Ovary (tissue), 9 donors: ENCODE measurements around the gene ZP3. TPM values are rescaled to one million over a fixed set of nuclear protein-coding genes. Genes with fewer than 3 reads are reported as not detected.
"Not testable (repeated sequence)": the region's sequence is repeated elsewhere in the genome, so short reads cannot be mapped to it uniquely, and the experiment has no call there.

Experiments
- DNase-seq, 5 donors: peaks; one replicate each; pipeline ENCODE4 v3.0.0-alpha.2; 2019 to 2020
- H3K27ac ChIP-seq, 2 donors: fragments of 200-600 bp; one replicate each; pipeline versions ENCODE4 v1.5.1 to v1.8.0; 2019 to 2022
- H3K27me3 ChIP-seq: fragments of 200-600 bp; one replicate; pipeline ENCODE4 v1.8.0; 2022
- H3K36me3 ChIP-seq: fragments of 200-600 bp; sonication (generic); one replicate; pipeline ENCODE4 v1.5.1; 2019
- H3K4me1 ChIP-seq: one replicate; pipeline ENCODE4 v1.8.1; 2013; ENCODE audit warnings: mild to moderate bottlenecking, moderate library complexity; ENCODE audit not compliant: insufficient read depth
- H3K4me3 ChIP-seq: fragments of 200-600 bp; sonication (generic); one replicate; pipeline ENCODE4 v1.5.1; 2017
- H3K9me3 ChIP-seq, 2 donors: fragments of 200-600 bp in 1 of 2; sonication (generic) in 1 of 2; one replicate each; pipeline versions ENCODE4 v1.5.1 to v1.8.1; 2013 to 2019; ENCODE audit warnings: mild to moderate bottlenecking in 1 of 2, moderate library complexity in 1 of 2
- WGBS, 3 donors: extraction: QIAGEN DNeasy Blood & Tissue Kit in 1 of 3; methylation state at CpG; one replicate each; pipeline versions ENCODE4 v1.1.5 to v1.1.7; 2013 to 2017; 5-methylcytosine and 5-hydroxymethylcytosine counted together
- intact Hi-C, 4 donors: fragments of 100-400 bp; cut with DNase I; formaldehyde crosslinking; loops; one replicate each; pipeline versions ENCODE4 v1.11.0 to v1.15.1; 2022 to 2023
- polyA plus RNA-seq, 2 donors: library from polyadenylated mRNA; stranded (reverse); fragments of 200-250 nt in 1 of 2; fragments of 350-450 nt in 1 of 2; fragmentation: Illumina TruSeq in 1 of 2; extraction: RNeasy Lipid Tissue Mini Kit (QIAGEN cat#74804) in 1 of 2; gene quantifications; one replicate each; pipeline ENCODE4 v1.2.3, GENCODE V29; 2013 to 2014
- total RNA-seq, 7 donors: library from RNA; depleted of rRNA in 2 of 7; stranded (reverse); fragments of >200 nt in 2 of 7; fragmentation: NEBNext Ultra II Directional in 3 of 7; extraction: Animal tissue kit (Norgen Biotek cat#: 25700) in 3 of 7; gene quantifications; one replicate each; pipeline versions ENCODE4 v1.1.0 to v1.2.4, GENCODE V29; 2016 to 2023
- donor health status: DM: no; HTN: no; CAD: no; lungs with moderate emphysema.
- donor health status: DM: no; HTN: no; CAD: no.
- donor health status: Bipolar disorder and iron deficiency.
- donor health status: DM: yes; HTN: yes; CAD: no.
- donor health status: DM: no; HTN: no; CAD: no.
- donor health status: DM: yes; HTN: yes; CAD: no.

ZP3 gene
- total and polyA plus RNA-seq, 9 donors = 0.73 to 22.0 (median 5.3) TPM

DNA sequence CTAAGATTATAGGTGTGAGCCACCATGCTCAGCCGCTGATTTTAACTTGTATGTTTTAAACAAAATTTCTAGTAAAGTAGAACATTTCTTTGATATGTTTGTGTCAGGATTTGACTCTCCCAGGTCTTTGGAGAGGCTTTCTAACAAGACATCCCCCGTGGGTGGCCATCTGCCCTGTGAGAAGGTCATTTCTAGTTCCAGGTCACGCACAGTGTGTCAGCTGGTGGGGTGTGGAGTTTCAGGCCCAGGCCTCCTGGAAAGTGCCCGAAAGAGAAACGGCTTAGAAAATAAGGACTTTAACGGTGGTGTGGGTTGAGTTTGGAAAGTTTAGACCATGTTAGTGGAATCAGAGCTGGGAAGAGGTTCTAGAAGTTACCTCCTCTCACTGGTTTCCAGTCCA, 48.3 kb downstream of the ZP3 start:
- H3K27ac ChIP-seq, DNase-seq, H3K27me3 ChIP-seq, H3K9me3 ChIP-seq, intact Hi-C loops, H3K4me1 ChIP-seq, H3K4me3 ChIP-seq, H3K36me3 ChIP-seq: not testable (repeated sequence)
- WGBS, 3 donors = 90 to 100% (median 95%) methylated on average over 2 to 4 of the region's 6 CpGs

- H3K27ac ChIP-seq, DNase-seq, H3K9me3 ChIP-seq, H3K4me1 ChIP-seq, H3K27me3 ChIP-seq, H3K36me3 ChIP-seq, H3K4me3 ChIP-seq, intact Hi-C loops: not testable (repeated sequence)
- 94 to 100% methylated on average over 1 to 4 of the region's 11 CpGs; no CpG with 5 or more reads in 1 of the 3 donors for WGBS, 3 donors
Measured at GRCh38 chr7:76476280-76476679, 51.5 kb downstream of the ZP3 start.

DNA sequence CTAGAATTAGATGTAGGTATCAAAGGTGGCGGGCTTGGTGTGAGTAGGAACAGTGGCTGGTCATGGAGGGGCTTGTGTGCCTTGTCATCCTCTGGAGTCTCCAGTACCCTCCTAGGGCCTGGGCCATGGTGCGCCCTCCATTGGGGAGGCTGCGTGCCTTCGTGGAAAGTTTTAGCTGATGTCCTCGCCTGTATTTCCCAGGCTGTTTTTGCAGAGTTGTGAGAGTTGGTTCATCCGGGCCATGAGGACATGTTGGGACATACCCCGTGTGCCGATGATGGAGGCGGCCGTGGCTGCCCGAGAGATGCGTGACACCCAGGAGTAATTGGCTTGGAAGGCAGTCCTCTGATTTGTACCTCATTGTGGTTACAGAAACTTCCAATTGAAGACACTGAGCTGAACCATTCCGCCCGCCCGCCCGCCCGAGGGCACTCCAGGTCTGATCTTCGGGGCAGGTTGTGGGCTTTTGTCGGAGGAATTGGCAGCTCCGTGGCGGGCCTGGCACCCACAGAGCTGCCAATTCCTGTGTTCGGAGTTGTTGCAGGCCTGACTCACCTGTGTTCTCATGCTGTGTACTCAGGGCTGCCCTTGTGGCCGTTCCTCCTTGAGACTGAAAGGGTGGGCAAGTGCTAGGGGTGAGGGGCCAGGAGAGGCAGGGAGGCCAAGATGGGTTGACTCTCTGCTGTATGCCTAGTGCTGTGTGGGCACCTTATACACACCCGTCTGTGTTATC, 52.2 kb downstream of the ZP3 start:
- intact Hi-C loops, H3K36me3 ChIP-seq: not testable (repeated sequence)

GRCh38 chr7:76479628-76480027, 54.9 kb downstream of the ZP3 start:
- DNase-seq, H3K27me3 ChIP-seq, H3K36me3 ChIP-seq, H3K9me3 ChIP-seq, H3K4me1 ChIP-seq, H3K4me3 ChIP-seq, H3K27ac ChIP-seq, intact Hi-C loops: not testable (repeated sequence)
- 81 to 92% (median 87%) methylated on average over 6 to 10 of the region's 11 CpGs for WGBS, 3 donors

More for the DNA sequence above, 52.2 kb downstream of the ZP3 start:
- not testable (repeated sequence) for H3K27me3 ChIP-seq, DNase-seq, H3K4me1 ChIP-seq, H3K27ac ChIP-seq, H3K9me3 ChIP-seq, H3K4me3 ChIP-seq
- 92 to 96% (median 94%) methylated on average over 7 to 23 of the region's 24 CpGs for WGBS, 3 donors

GRCh38 chr7:76480403-76481253, 55.9 kb downstream of the ZP3 start:
- H3K27ac ChIP-seq, H3K36me3 ChIP-seq, H3K4me3 ChIP-seq, DNase-seq, intact Hi-C loops, H3K9me3 ChIP-seq, H3K4me1 ChIP-seq, H3K27me3 ChIP-seq: not testable (repeated sequence)
- WGBS, 3 donors = 82 to 86% (median 84%) methylated on average over 19 to 28 of the region's 29 CpGs

- H3K4me1 ChIP-seq, H3K9me3 ChIP-seq, H3K4me3 ChIP-seq, H3K27ac ChIP-seq, H3K36me3 ChIP-seq, intact Hi-C loops, DNase-seq, H3K27me3 ChIP-seq: not testable (repeated sequence)
- 94 to 96% (median 94%) methylated on average over 24 of the region's 24 CpGs for WGBS, 3 donors
Measured at GRCh38 chr7:76482660-76483059, 57.9 kb downstream of the ZP3 start.

DNA sequence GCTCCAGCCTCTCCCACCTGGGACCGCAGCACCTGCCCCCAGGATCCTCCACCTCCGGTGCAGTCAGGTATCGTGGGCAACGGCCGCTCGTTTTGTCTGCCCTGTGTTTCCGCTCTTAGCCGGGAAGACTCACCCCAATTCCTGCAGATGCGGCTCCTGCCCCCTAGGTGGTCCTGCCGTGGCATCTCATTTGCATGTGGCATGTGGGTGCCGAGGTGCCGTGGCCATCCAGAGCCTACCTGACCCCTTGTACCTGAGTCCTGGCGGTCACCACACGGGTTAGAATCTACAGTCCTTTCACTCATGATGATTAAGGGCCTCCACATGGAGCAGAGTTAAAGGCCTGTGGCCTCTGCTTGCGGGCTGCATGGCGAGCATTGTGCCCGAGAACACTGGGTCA, 58.3 kb downstream of the ZP3 start:
- intact Hi-C loops = not testable (repeated sequence)

DNA sequence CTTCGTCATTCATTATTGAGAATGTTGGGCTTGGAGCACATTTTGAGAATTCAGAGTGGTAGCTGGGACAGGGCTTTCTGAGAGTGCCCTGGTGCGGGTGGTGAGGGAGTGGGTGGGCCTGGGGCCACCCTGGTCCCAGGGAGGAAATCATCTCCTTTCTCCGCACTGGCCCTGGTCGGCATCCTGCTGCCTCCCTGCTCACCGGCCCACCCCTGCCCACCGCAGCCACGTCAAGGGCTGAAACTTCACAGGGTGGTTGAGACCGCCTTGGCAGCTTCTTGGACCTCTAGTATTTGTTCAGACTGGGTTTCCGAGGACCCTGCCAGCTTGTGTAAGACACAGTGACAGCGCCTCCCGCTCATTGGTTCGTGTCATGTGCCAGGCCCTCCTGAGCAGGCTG, 59.7 kb downstream of the ZP3 start:
- DNase-seq, H3K4me1 ChIP-seq, H3K27ac ChIP-seq, intact Hi-C loops, H3K36me3 ChIP-seq, H3K4me3 ChIP-seq, H3K9me3 ChIP-seq, H3K27me3 ChIP-seq: not testable (repeated sequence)
- 94 to 100% methylated on average over 1 to 7 of the region's 12 CpGs; no CpG with 5 or more reads in 1 of the 3 donors for WGBS, 3 donors

More for the DNA sequence above, 58.3 kb downstream of the ZP3 start:
- H3K27me3 ChIP-seq, H3K9me3 ChIP-seq, H3K4me3 ChIP-seq, H3K27ac ChIP-seq, DNase-seq, H3K36me3 ChIP-seq, H3K4me1 ChIP-seq: not testable (repeated sequence)
- WGBS, 3 donors = 88 to 95% (median 94%) methylated on average over 12 to 17 of the region's 17 CpGs

DNA sequence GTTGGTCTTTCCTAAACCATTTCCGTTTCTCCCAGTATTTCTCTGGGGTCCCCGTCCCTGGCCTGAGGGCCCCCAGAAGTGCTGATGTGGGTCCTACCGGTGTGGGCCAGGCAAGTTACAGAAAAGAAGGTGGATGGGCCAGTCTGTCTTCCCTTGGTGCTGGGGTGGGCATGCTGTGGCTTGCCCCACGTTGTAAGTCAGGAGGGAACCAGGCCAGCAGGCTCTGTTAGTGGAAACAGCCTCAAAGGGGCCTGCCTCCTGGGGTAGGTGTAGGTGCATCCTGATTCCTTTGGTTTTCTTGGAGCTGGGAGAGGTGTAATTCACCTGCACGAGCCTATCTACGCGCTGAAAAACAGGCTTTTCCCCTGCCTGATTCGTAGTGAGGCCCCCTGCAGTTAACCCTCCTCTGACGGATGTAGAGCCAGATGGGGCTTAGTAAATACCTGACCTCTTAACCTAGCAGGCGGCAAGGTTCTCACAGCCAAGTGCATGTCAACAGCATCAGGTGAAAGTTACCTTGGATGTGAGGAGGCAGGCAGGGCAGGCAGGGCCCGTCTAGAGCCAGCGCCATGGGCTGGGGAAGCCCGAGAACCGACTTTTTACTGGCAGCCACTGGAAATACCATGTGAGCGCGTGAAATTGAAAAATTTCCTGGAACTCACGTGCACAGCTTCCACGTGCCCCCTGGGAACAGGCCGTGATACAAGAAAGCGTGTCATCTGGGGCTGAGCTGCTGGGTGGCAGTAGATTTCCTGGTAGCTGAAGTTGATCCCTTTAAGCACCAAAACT, 61.3 kb downstream of the ZP3 start:
- intact Hi-C loops, H3K27ac ChIP-seq, H3K4me3 ChIP-seq, DNase-seq, H3K9me3 ChIP-seq, H3K36me3 ChIP-seq, H3K27me3 ChIP-seq, H3K4me1 ChIP-seq: not testable (repeated sequence)
- WGBS, 3 donors = 57% methylated on average over 4 of the region's 20 CpGs; no CpG with 5 or more reads in 2 of the 3 donors

DNA sequence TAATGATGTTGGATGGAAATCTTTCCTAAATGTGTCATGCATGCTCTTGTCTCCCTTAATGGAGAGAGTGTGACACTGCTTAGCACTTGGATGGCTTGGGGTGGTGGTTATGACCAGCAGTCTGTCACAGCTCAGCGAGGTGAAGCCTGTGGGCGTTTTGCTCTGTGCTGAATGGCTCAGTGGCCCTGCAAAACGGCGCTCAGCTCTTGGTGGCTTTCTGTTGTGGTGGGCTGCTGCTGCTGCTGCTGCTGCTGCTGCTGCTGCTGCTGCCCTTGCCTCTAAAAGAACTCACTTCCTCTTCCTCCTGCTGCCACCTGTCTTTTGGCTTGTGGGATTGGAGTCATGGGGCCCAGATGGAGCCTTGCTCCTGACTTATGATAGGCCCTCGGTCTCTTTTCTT, 61.9 kb downstream of the ZP3 start:
- DNase-seq, H3K27me3 ChIP-seq, H3K9me3 ChIP-seq, intact Hi-C loops, H3K27ac ChIP-seq, H3K4me3 ChIP-seq, H3K4me1 ChIP-seq, H3K36me3 ChIP-seq: not testable (repeated sequence)
- 59 to 83% methylated on average over 2 of the region's 5 CpGs; no CpG with 5 or more reads in 1 of the 3 donors for WGBS, 3 donors

DNA sequence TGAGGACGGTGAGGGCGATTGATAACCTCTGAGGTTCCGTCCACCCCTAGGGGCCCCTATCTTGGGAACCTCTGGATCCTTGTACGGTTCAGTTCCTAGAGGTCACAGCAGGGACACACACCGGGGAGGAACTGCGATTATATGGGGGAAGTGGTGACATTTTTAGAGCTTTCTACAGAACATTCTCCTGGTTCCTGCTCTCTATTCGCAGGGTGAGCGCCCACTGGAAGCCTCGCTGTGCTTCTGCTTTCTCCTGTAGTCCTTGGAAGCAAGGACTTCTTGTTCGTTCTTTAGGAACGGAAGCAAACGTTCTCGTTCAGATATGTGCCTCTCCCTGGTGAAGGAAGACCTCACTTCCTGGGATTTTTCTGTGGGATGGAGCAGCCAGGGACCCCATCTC, 63.2 kb downstream of the ZP3 start:
- H3K4me1 ChIP-seq, H3K36me3 ChIP-seq, H3K27ac ChIP-seq, intact Hi-C loops, H3K9me3 ChIP-seq, H3K4me3 ChIP-seq, H3K27me3 ChIP-seq, DNase-seq: not testable (repeated sequence)
- WGBS, 3 donors = 82 to 86% methylated on average over 5 to 9 of the region's 13 CpGs; no CpG with 5 or more reads in 1 of the 3 donors
